Peyer's patch (tissue), 4 donors: ENCODE results near the gene ETFBKMT. TPM values are rescaled to one million over a fixed set of nuclear protein-coding genes. Genes with fewer than 3 reads are reported as not detected.

Source experiments
- DNase-seq, 3 donors: peaks; one replicate each; pipeline ENCODE4 v3.0.0-alpha.2; 2017 to 2019
- H3K27ac ChIP-seq, 4 donors: fragments of 200-600 bp; sonication (generic); one replicate each; pipeline ENCODE4 v1.5.1; 2016 to 2019
- H3K27me3 ChIP-seq, 2 donors: fragments of 200-600 bp; sonication (generic); one replicate each; pipeline ENCODE4 v1.5.1; 2019
- H3K36me3 ChIP-seq, 3 donors: fragments of 200-600 bp; sonication (generic); one replicate each; pipeline ENCODE4 v1.5.1; 2016 to 2019
- H3K4me1 ChIP-seq, 4 donors: fragments of 200-600 bp; sonication (generic); one replicate each; pipeline ENCODE4 v1.5.1; 2016 to 2019
- H3K4me3 ChIP-seq, 4 donors: fragments of 200-600 bp; sonication (generic); 1 replicate in 3 of 4; 2 replicates in 1 of 4; pipeline ENCODE4 v1.5.1; 2016 to 2019; ENCODE audit warnings: mild to moderate bottlenecking in 1 of 4
- H3K9me3 ChIP-seq, 4 donors: fragments of 200-600 bp; sonication (generic); one replicate each; pipeline ENCODE4 v1.5.1; 2016 to 2019; ENCODE audit warnings: mild to moderate bottlenecking in 1 of 4
- POLR2A ChIP-seq, 2 donors: fragments of 450-650 bp; IDR thresholded peaks; one replicate each; pipeline ENCODE4 v1.5.1; 2017; ENCODE audit warnings: antibody characterized with exemption in 2 of 2, mild to moderate bottlenecking in 2 of 2, moderate library complexity in 2 of 2
- total RNA-seq, 4 donors: library from RNA; depleted of rRNA; stranded (reverse); fragments of >200 nt; gene quantifications; one replicate each; pipeline ENCODE4 v1.1.0, GENCODE V29; 2016
- TF ChIP-seq, protein P1 (sequence below), 6 experiments: fragments of 450-650 bp in 4 of 6; fragments of 200-600 bp in 2 of 6; sonication (generic) in 1 of 6; IDR thresholded peaks; one replicate each; pipeline ENCODE4 v1.5.1; 2017 to 2019; ENCODE audit warnings: antibody characterized with exemption in 6 of 6, mild to moderate bottlenecking in 3 of 6, moderate library complexity in 1 of 6

ETFBKMT gene
- total RNA-seq, 4 donors from 2014 or later, result 1.9 to 4.1 (median 3.2) TPM

- TF ChIP-seq, protein P1, sequence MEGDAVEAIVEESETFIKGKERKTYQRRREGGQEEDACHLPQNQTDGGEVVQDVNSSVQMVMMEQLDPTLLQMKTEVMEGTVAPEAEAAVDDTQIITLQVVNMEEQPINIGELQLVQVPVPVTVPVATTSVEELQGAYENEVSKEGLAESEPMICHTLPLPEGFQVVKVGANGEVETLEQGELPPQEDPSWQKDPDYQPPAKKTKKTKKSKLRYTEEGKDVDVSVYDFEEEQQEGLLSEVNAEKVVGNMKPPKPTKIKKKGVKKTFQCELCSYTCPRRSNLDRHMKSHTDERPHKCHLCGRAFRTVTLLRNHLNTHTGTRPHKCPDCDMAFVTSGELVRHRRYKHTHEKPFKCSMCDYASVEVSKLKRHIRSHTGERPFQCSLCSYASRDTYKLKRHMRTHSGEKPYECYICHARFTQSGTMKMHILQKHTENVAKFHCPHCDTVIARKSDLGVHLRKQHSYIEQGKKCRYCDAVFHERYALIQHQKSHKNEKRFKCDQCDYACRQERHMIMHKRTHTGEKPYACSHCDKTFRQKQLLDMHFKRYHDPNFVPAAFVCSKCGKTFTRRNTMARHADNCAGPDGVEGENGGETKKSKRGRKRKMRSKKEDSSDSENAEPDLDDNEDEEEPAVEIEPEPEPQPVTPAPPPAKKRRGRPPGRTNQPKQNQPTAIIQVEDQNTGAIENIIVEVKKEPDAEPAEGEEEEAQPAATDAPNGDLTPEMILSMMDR (IDR thresholded peaks at IDR 0.05), result no peak
- TF ChIP-seq POLR2A (IDR thresholded peaks at IDR 0.05), result no peak
- no peaks in the 10 kb centered on the region for H3K27me3 ChIP-seq
- DNase-seq, result no peak
Observed at GRCh38 chr12:31633464-31633863, 26.0 kb upstream of the ETFBKMT start.

GRCh38 chr12:31634620-31635019 is 24.9 kb upstream of the ETFBKMT start:
- Histone ChIP-seq H3K4me3 (no peak overlapping the region), H3K27me3 (no peaks in the 10 kb centered on the region), H3K9me3 (no peaks in the 10 kb centered on the region), H3K36me3 (no peaks in the 10 kb centered on the region), H3K27ac (no peak overlapping the region), H3K4me1 (no peaks in the 10 kb centered on the region)
- TF ChIP-seq POLR2A (IDR thresholded peaks at IDR 0.05), result no peak
- TF ChIP-seq, protein P1 (IDR thresholded peaks at IDR 0.05), result no peak
- DNase-seq, result no peak

More at GRCh38 chr12:31633464-31633863, 26.0 kb upstream of the ETFBKMT start:
- Histone ChIP-seq H3K9me3 (no peaks in the 10 kb centered on the region), H3K27ac (no peak overlapping the region), H3K36me3 (no peaks in the 10 kb centered on the region), H3K4me1 (no peaks in the 10 kb centered on the region), H3K4me3 (no peak overlapping the region)

GRCh38 chr12:31641509-31642090 is 17.9 kb upstream of the ETFBKMT start:
- H3K4me3 ChIP-seq, result no peak overlapping the region
- H3K36me3 ChIP-seq, result no peaks in the 10 kb centered on the region
- DNase-seq, result no peak
- no peaks in the 10 kb centered on the region for H3K4me1 ChIP-seq
- TF ChIP-seq POLR2A (IDR thresholded peaks at IDR 0.05), result no peak
- TF ChIP-seq, protein P1 (IDR thresholded peaks at IDR 0.05), result no peak
- H3K27me3 ChIP-seq, result no peaks in the 10 kb centered on the region
- H3K9me3 ChIP-seq, result no peaks in the 10 kb centered on the region
- H3K27ac ChIP-seq, result no peak overlapping the region

- Histone ChIP-seq H3K4me3 (no peak overlapping the region), H3K36me3 (no peaks in the 10 kb centered on the region), H3K4me1 (no peaks in the 10 kb centered on the region), H3K27me3 (no peaks in the 10 kb centered on the region), H3K9me3 (no peaks in the 10 kb centered on the region), H3K27ac (no peak overlapping the region)
- TF ChIP-seq POLR2A (IDR thresholded peaks at IDR 0.05), result no peak
- TF ChIP-seq, protein P1 (IDR thresholded peaks at IDR 0.05), result no peak
- DNase-seq, result no peak
Observed at GRCh38 chr12:31644536-31644935, 15.0 kb upstream of the ETFBKMT start.

DNA sequence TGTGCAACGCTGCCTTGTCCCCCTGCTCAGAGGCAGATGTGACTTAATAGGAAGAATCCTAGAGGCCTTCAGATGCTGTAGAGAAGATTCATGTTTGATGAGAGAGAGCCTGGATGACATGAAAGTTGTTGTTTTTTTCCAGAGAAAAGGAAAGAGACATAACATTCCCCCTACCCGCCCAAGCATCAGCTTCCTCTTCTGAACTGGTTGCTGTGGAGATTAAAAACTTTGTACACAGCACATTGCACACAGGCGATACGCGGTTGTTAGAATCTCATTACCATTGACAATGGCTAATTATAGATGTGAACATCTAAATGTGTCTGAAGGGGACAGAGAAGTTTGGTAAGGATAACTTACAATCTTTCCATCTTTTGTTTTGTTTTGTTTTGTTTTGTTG is 13.6 kb upstream of the ETFBKMT start:
- Histone ChIP-seq H3K27me3 (no peaks in the 10 kb centered on the region), H3K27ac (no peak overlapping the region), H3K9me3 (no peaks in the 10 kb centered on the region), H3K4me3 (no peak overlapping the region), H3K4me1 (peaks cover 0 to 8% (median 0%) of the 10 kb centered on the region in 4 donors), H3K36me3 (no peaks in the 10 kb centered on the region)
- no peak for DNase-seq
- TF ChIP-seq, protein P1 (IDR thresholded peaks at IDR 0.05), result no peak
- TF ChIP-seq POLR2A (IDR thresholded peaks at IDR 0.05), result no peak

DNA sequence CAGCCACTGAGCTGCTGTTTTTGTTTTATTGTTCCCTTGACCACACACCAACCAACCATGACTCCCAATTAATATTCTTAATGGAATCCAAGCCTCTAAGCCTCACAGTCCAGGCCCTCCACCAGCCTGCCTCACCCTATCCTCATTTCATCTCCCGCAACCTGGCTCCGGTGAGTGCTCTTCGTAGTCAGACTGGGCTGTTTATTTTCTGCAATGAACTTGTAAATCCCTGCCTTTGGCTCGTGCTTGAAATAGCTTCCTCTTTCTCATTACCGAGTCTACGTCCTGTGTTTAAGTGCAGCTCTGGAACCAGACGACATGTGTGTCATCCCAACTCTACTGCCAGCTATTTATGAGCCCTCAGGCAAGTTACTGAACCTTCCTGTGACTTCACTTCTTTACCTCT is 12.4 kb upstream of the ETFBKMT start:
- TF ChIP-seq, protein P1 (IDR thresholded peaks at IDR 0.05), result no peak
- TF ChIP-seq POLR2A (IDR thresholded peaks at IDR 0.05), result no peak
- peaks cover 0 to 15% (median 0%) of the 10 kb centered on the region in 4 donors for H3K4me1 ChIP-seq
- no peaks in the 10 kb centered on the region for H3K27me3 ChIP-seq
- H3K36me3 ChIP-seq, result no peaks in the 10 kb centered on the region
- no peak overlapping the region for H3K4me3 ChIP-seq
- H3K9me3 ChIP-seq, result no peaks in the 10 kb centered on the region
- H3K27ac ChIP-seq, result no peak overlapping the region
- DNase-seq, result no peak
